Activated T-helper 2 cell treated with anti-CD3 and anti-CD28 coated beads, Interferon-gamma antibody, Interleukin-2, Interleukin-4, amounts not matched to agents 10 μg/mL and 5 μg/mL and 100 μg/mL, durations not matched to agents 14 hours and 24 hours and 36 hours (primary cell): Measurements from ENCODE around the gene SEC23A. TPM values are rescaled to one million over a fixed set of nuclear protein-coding genes. Genes with fewer than 3 reads are reported as not detected.

Source experiments
- DNase-seq: peaks from one replicate; pipeline ENCODE4 v3.0.0; 2021; ENCODE audit warnings: low spot score
- H3K27ac Mint-ChIP-seq: one replicate; pipeline ENCODE4 v1.8.0; 2021; ENCODE audit warnings: mixed read lengths
- H3K27me3 Mint-ChIP-seq: one replicate; pipeline ENCODE4 v1.8.0; 2021; ENCODE audit warnings: low read depth, mixed read lengths
- H3K36me3 Mint-ChIP-seq: one replicate; pipeline ENCODE4 v1.8.0; 2021; ENCODE audit warnings: low read depth, mixed read lengths
- H3K4me1 Mint-ChIP-seq: one replicate; pipeline ENCODE4 v1.8.0; 2021; ENCODE audit warnings: low read depth, mixed read lengths
- H3K4me3 Mint-ChIP-seq: one replicate; pipeline ENCODE4 v1.8.0; 2021; ENCODE audit warnings: low read depth, mild to moderate bottlenecking, moderate library complexity, mixed read lengths
- H3K9me3 Mint-ChIP-seq: one replicate; pipeline ENCODE4 v1.8.0; 2021; ENCODE audit warnings: mixed read lengths
- intact Hi-C: fragments of 100-400 bp; cut with micrococcal nuclease; formaldehyde crosslinking; loops from one replicate; pipeline ENCODE4 v1.15.1; 2023
- total RNA-seq: library from RNA; stranded (reverse); gene quantifications from 2 replicates; pipeline ENCODE4 v1.2.3, GENCODE V29; 2022

SEC23A gene
- total RNA-seq, 1 donor from 2014 or later: 76.4 TPM

- Mint-ChIP-seq H3K36me3 (no peaks in the 10 kb centered on the region), H3K9me3 (no peaks in the 10 kb centered on the region), H3K4me1 (peaks cover 8% of the 10 kb centered on the region), H3K27me3 (no peaks in the 10 kb centered on the region), H3K27ac (no peak overlapping the region), H3K4me3 (no peak overlapping the region)
- intact Hi-C loops: no loop called here
- no peak for DNase-seq
Observed at GRCh38 chr14:38987781-38988180, 115.3 kb downstream of the SEC23A start.

DNA sequence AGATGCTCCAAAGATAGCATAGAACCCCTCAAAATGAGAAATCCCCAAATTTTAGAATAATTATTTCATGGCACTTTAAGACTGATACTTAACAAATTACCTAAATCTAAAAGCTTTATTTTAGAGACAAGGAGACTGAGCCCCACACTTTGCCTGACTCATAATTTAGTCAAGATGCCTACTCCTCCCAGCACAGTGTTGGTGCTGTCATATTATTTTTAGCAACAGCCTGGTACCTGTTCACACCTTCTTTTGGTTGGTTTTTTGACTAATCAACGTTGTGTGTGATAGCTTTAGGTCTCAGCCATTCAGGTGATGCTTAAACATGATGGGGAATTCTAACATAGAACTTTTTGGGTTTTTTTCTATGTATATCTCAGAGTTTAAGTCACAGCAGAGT lies 120.2 kb downstream of the SEC23A start:
- Mint-ChIP-seq H3K36me3 (no peaks in the 10 kb centered on the region), H3K9me3 (peaks cover 7% of the 10 kb centered on the region), H3K4me1 (no peaks in the 10 kb centered on the region), H3K27ac (no peak overlapping the region), H3K4me3 (no peak overlapping the region), H3K27me3 (no peaks in the 10 kb centered on the region)
- no peak for DNase-seq
- intact Hi-C loops: no loop called here

GRCh38 chr14:38982278-38982677 lies 120.8 kb downstream of the SEC23A start:
- no peaks in the 10 kb centered on the region for H3K4me1 Mint-ChIP-seq
- peaks cover 7% of the 10 kb centered on the region for H3K9me3 Mint-ChIP-seq
- H3K27ac Mint-ChIP-seq: no peak overlapping the region
- intact Hi-C loops: no loop called here
- no peak overlapping the region for H3K4me3 Mint-ChIP-seq
- no peak for DNase-seq
- no peaks in the 10 kb centered on the region for H3K27me3 Mint-ChIP-seq
- no peaks in the 10 kb centered on the region for H3K36me3 Mint-ChIP-seq

Other genes with a start within 250 kb of the SEC23A start
- 22.0 and 22.1 TPM in 2 replicates for gene GEMIN2, start 11.1 kb upstream of the SEC23A start, total RNA-seq
- 16.9 and 17.2 TPM in 2 replicates for gene TRAPPC6B, start 67.1 kb upstream of the SEC23A start, total RNA-seq
- gene PNN, start 72.0 kb upstream of the SEC23A start, total RNA-seq: 115 and 119 TPM in 2 replicates
- 17.0 and 17.5 TPM in 2 replicates for gene MIA2, start 130.7 kb upstream of the SEC23A start, total RNA-seq